LNCaP clone FGC (cell line): ENCODE data around the gene POLA1.
"Not testable (repeated sequence)": the region's sequence is repeated elsewhere in the genome, so short reads cannot be mapped to it uniquely, and the experiment has no call there.

Experiments used
- DNase-seq: peaks from one replicate; pipeline ENCODE4 v3.0.0-alpha.2; 2011; ENCODE audit warnings: low read depth
- H3K4me3 ChIP-seq: 2 replicates; pipeline ENCODE4 v1.5.1; 2011; ENCODE audit warnings: mild to moderate bottlenecking, low read depth, low read length, control low read depth
- TF ChIP-seq, protein P1 (sequence below): IDR thresholded peaks from 2 replicates; pipeline ENCODE4 v1.5.1; 2012; ENCODE audit warnings: mild to moderate bottlenecking; ENCODE audit not compliant: control insufficient read depth, insufficient read depth; ENCODE audit errors: extremely low read depth

POLA1 gene

DNA sequence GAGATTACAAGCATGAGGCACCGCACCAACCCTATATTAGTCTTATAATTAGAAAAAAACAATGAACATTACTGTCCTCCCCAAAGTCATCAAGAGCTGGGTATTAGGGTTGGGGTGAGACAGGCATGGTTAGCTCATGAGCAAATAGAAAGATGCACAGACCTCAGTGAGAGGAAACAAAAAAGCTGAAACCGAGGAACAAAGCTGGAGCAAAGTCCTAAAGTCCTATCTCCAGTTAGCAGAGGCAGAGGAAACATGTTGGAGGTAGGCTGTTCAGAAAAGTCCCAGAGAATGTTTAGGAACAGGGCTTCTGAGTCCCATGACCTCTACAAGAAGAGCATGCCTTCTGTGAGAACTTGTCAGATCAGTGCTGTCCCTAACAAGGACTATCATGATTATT lies 41.9 kb upstream of the POLA1 start:
- DNase-seq: no peak
- TF ChIP-seq, protein P1, sequence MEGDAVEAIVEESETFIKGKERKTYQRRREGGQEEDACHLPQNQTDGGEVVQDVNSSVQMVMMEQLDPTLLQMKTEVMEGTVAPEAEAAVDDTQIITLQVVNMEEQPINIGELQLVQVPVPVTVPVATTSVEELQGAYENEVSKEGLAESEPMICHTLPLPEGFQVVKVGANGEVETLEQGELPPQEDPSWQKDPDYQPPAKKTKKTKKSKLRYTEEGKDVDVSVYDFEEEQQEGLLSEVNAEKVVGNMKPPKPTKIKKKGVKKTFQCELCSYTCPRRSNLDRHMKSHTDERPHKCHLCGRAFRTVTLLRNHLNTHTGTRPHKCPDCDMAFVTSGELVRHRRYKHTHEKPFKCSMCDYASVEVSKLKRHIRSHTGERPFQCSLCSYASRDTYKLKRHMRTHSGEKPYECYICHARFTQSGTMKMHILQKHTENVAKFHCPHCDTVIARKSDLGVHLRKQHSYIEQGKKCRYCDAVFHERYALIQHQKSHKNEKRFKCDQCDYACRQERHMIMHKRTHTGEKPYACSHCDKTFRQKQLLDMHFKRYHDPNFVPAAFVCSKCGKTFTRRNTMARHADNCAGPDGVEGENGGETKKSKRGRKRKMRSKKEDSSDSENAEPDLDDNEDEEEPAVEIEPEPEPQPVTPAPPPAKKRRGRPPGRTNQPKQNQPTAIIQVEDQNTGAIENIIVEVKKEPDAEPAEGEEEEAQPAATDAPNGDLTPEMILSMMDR: no peak
- no peak overlapping the region for H3K4me3 ChIP-seq

GRCh38 chrX:24655679-24656078 lies 38.0 kb upstream of the POLA1 start:
- not testable (repeated sequence) for DNase-seq, H3K4me3 ChIP-seq

DNA sequence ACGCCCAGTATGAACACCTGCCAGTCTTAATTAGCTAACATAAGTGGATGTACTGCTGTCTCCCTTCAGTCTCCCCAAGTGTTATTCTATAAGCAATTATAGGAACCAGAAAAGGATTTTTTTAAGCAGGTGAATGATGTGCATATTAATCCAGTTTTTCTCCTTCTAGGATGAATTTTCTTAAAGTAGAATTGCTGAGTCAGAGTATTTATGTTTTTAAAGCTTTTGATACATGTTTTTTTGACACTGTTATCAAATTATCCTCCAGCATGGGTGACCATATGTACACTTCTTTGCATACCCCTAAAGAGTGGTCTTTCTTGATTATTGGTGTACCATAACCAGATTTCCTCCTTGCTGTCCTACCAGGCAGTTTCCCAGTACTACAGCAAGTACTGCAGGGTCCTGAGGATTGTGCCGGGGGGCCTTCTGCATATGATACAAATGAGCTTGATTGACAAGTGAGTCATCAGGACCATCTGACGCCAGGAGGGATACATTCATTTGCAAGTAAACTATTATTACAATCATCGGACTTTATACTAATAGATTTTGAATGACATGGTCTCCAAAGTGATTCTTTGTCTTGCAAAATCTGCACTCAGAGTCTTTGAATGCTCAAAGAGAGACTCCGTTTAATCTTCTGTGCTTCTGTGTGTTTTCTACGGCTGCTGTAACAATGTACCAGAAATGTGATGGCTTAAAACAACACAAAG lies 35.9 kb upstream of the POLA1 start:
- TF ChIP-seq, protein P1: no peak
- DNase-seq: no peak
- no peak overlapping the region for H3K4me3 ChIP-seq

DNA sequence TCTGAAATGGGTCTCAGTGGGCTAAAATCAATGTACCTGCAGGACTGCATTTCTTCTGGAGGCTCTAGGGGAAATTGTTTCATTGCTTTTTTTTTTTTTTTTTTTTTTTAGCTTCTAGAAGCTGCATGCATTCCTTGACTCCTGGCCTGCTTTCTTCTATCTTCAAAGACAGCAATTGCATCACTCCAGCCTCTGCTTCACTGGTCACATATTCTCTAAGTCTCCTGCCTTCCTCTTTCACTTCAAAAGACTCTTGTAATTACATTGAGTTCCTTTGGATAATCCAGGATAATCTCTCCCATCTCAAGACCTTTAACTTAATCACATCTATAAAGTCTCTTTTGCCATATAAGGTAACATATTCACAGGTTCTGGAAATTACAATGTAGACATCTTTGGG lies 35.3 kb upstream of the POLA1 start:
- no peak for DNase-seq
- TF ChIP-seq, protein P1: no peak

GRCh38 chrX:24659106-24659505 lies 34.6 kb upstream of the POLA1 start:
- peak; percentile 51 for DNase-seq
- TF ChIP-seq, protein P1: no peak
- no peak overlapping the region for H3K4me3 ChIP-seq

More for the DNA sequence above, 35.3 kb upstream of the POLA1 start:
- H3K4me3 ChIP-seq: no peak overlapping the region

- no peak for DNase-seq
- TF ChIP-seq, protein P1: no peak
- no peak overlapping the region for H3K4me3 ChIP-seq
These were observed 34.1 kb upstream of the POLA1 start for GRCh38 chrX:24659646-24660045.

GRCh38 chrX:24661292-24661691 lies 32.4 kb upstream of the POLA1 start:
- TF ChIP-seq, protein P1: no peak
- H3K4me3 ChIP-seq: no peak overlapping the region
- DNase-seq: peak; percentile 59
